Stimulated activated CD8-positive, alpha-beta memory T cell treated with anti-CD3 and anti-CD28 coated beads, Interleukin-7, amount 100 ng/mL, for 48 hours (primary cell): ENCODE measurements around the gene STK32A.

Source experiments
- DNase-seq, 2 donors: peaks; one replicate each; pipeline ENCODE4 v3.0.0-alpha.2; 2020; ENCODE audit warnings: low read depth in 1 of 2; ENCODE audit errors: extremely low read depth in 1 of 2

The STK32A gene

GRCh38 chr5:147413266-147413665, 178.4 kb downstream of the STK32A start:
- DNase-seq = no peak

GRCh38 chr5:147415651-147416050, 180.8 kb downstream of the STK32A start:
- DNase-seq = no peak

GRCh38 chr5:147417135-147417813, 182.4 kb downstream of the STK32A start:
- DNase-seq = no peak

DNA sequence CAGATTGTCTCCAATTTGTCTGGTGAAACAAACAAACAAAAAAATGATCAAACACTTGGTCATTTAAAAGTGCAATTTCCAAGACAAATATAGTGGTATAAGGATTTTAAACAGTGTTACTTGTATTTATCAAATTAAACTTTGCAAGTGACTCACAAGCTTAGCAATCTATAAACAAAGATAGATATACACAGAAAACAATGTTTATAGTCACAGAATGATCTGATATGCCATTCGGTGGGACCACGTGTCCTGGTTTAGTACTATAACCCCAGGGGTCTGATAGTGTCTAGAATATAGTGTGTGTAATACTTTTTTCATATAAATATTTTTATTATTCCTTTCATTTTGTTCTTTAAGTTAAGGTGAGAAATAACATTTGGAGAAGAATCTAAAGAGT, 183.8 kb downstream of the STK32A start:
- no peak for DNase-seq

GRCh38 chr5:147426640-147427327, 192.0 kb downstream of the STK32A start:
- DNase-seq = no peak

- no peak for DNase-seq
These were observed 192.9 kb downstream of the STK32A start for GRCh38 chr5:147427521-147428401.

- no peak for DNase-seq
These were observed 195.8 kb downstream of the STK32A start for GRCh38 chr5:147430628-147431027.

GRCh38 chr5:147431586-147431985, 196.8 kb downstream of the STK32A start:
- no peak for DNase-seq

DNA sequence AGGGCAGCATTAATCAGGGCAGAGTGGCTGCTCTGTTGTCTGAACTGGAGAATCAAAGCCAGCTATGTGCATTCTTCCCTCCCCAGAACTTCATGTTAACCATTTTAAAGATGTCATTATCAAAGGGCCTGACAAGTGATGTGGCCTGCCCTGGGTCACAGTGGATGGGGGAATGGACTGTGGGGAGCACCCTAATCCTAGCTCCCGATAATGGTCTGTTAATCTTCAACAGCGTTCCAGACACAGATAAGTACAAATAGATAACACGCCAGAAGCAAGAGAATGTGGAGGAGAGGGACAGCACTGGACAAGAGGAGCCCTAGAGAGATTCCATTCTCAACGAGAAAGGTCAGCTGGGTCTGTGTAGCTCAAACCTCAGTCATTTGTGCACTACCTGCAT, 197.5 kb downstream of the STK32A start:
- no peak for DNase-seq

DNA sequence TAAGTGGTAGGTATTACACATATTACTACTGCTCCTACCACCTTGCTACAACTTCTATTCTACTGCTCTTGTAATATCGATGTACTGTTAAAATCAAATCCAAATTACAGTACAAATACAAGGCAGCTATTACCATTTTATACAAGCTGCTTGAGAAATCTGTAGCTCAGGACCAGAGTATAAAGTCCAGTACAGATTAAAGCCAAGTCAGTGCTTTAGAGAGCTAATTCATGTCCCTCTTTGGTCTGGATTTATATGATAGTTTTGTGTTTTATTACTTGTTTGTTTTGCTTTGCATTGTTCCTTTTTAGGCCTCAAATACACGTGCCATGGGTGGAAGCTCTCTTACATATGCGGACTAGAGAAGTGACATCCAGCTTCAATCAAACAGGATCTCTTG, 199.2 kb downstream of the STK32A start:
- no peak for DNase-seq

DNA sequence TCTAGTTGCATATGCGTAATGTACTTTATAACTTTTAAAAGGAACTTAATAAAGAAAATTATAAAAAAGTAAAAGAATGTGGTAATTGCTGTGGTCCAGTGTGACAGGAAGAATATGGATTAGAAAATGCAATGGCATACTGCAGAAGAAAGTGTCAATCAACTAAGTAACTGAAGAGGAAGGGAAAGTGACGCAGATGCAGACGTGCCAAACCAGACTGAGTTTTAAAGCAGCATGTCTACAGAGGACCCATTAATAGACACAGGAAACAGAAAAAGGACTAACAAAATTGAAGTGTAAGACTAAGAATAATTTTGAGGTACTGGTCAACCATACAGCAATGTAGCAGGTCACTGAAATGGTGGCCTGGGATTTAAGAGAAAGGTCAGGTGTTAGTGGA, 201.8 kb downstream of the STK32A start:
- no peak for DNase-seq

- DNase-seq = no peak
These were observed 202.4 kb downstream of the STK32A start for GRCh38 chr5:147437161-147437596.
